HEK293 (cell line): ENCODE data around the gene PLCG1.

Source experiments
- CTCF ChIA-PET: fragments of 350-600 bp; formaldehyde crosslinking; extraction: SDS; loops from one replicate; lab custom pipeline; 2021; ENCODE audit warnings: antibody characterized with exemption; lab: Yijun Ruan, JAX
- POLR2A ChIA-PET: fragments of 300-600 bp; formaldehyde crosslinking; extraction: SDS; loops from one replicate; lab custom pipeline; 2020; ENCODE audit warnings: antibody characterized with exemption, inconsistent platforms; lab: Yijun Ruan, JAX
- H3K27ac ChIP-seq: fragments of 200-500 bp; sonication (Bioruptor generic); 2 replicates; pipeline ENCODE4 v1.5.1; 2014; ENCODE audit warnings: low read depth, low read length, control low read depth, inconsistent platforms; ENCODE audit errors: extremely low read depth
- H3K36me3 ChIP-seq, 2 experiments: fragments of 200-500 bp in 1 of 2; sonication (Bioruptor generic) in 1 of 2; 1 replicate in 1 of 2; 2 replicates in 1 of 2; pipeline ENCODE4 v1.5.1; 2014 to 2017; ENCODE audit warnings: inconsistent platforms in 2 of 2, low read length in 2 of 2; ENCODE audit not compliant: control insufficient read depth in 2 of 2, insufficient read depth in 1 of 2
- H3K4me1 ChIP-seq: fragments of 200-500 bp; sonication (Bioruptor generic); 2 replicates; pipeline ENCODE4 v1.5.1; 2014; ENCODE audit warnings: mild to moderate bottlenecking, low read length, inconsistent platforms; ENCODE audit not compliant: control insufficient read depth, insufficient read depth
- H3K4me3 ChIP-seq: 2 replicates; pipeline ENCODE4 v1.5.1; 2011; ENCODE audit warnings: low read depth, mild to moderate bottlenecking, control low read depth, low read length, moderate library complexity
- H3K9me3 ChIP-seq: fragments of 200-500 bp; sonication (Bioruptor generic); 2 replicates; pipeline ENCODE4 v1.5.1; 2014; ENCODE audit warnings: low read depth, low read length, inconsistent platforms; ENCODE audit not compliant: control insufficient read depth, insufficient read depth
- GLI4 ChIP-seq: fragments of 450-650 bp; formaldehyde crosslinking; IDR thresholded peaks from 2 replicates; pipeline ENCODE4 v1.5.1; 2016; ENCODE audit warnings: missing biosample characterization, missing genetic modification characterization
- KLF8 ChIP-seq: fragments of 450-650 bp; formaldehyde crosslinking; IDR thresholded peaks from 2 replicates; pipeline ENCODE4 v1.5.1; 2016; ENCODE audit warnings: missing biosample characterization, missing genetic modification characterization
- OSR2 ChIP-seq: fragments of 450-650 bp; formaldehyde crosslinking; IDR thresholded peaks from 2 replicates; pipeline ENCODE4 v1.5.1; 2016; ENCODE audit warnings: missing biosample characterization, missing genetic modification characterization
- ZNF112 ChIP-seq: fragments of 450-650 bp; formaldehyde crosslinking; IDR thresholded peaks from 2 replicates; pipeline ENCODE4 v1.5.0; 2017; ENCODE audit warnings: missing biosample characterization, missing genetic modification characterization
- ZNF184 ChIP-seq: fragments of 450-650 bp; IDR thresholded peaks from 2 replicates; pipeline ENCODE4 v1.5.1; 2018; ENCODE audit warnings: missing biosample characterization, mild to moderate bottlenecking, missing genetic modification characterization
- ZNF24 ChIP-seq: fragments of 450-650 bp; formaldehyde crosslinking; IDR thresholded peaks from 2 replicates; pipeline ENCODE4 v1.5.1; 2016; ENCODE audit warnings: missing biosample characterization, missing genetic modification characterization
- ZNF426 ChIP-seq: fragments of 450-650 bp; formaldehyde crosslinking; IDR thresholded peaks from 2 replicates; pipeline ENCODE4 v1.5.1; 2017; ENCODE audit warnings: missing biosample characterization, missing genetic modification characterization, mild to moderate bottlenecking, inconsistent platforms, moderate library complexity
- ZNF521 ChIP-seq: fragments of 450-650 bp; formaldehyde crosslinking; IDR thresholded peaks from 2 replicates; pipeline ENCODE4 v1.5.1; 2017; ENCODE audit warnings: missing biosample characterization, mild to moderate bottlenecking, missing genetic modification characterization
- ZNF529 ChIP-seq: fragments of 450-650 bp; formaldehyde crosslinking; IDR thresholded peaks from 2 replicates; pipeline ENCODE4 v1.5.1; 2017; ENCODE audit warnings: missing genetic modification characterization, missing biosample characterization; ENCODE audit not compliant: insufficient replicate concordance
- ZNF549 ChIP-seq: fragments of 450-650 bp; IDR thresholded peaks from 2 replicates; pipeline ENCODE4 v1.5.1; 2018; ENCODE audit warnings: missing biosample characterization, missing genetic modification characterization, mild to moderate bottlenecking, inconsistent platforms, moderate library complexity
- ZNF555 ChIP-seq: fragments of 450-650 bp; formaldehyde crosslinking; conservative IDR thresholded peaks from 2 replicates; pipeline ENCODE4 v1.5.1; 2017; ENCODE audit warnings: missing biosample characterization, mild to moderate bottlenecking, missing genetic modification characterization, inconsistent platforms
- ZNF558 ChIP-seq: fragments of 450-650 bp; formaldehyde crosslinking; IDR thresholded peaks from 2 replicates; pipeline ENCODE4 v1.5.1; 2016; ENCODE audit warnings: missing biosample characterization, missing genetic modification characterization
- ZNF596 ChIP-seq: fragments of 450-650 bp; IDR thresholded peaks from 2 replicates; pipeline ENCODE4 v1.5.0; 2018; ENCODE audit warnings: missing biosample characterization, mild to moderate bottlenecking, missing genetic modification characterization, moderate library complexity
- ZNF677 ChIP-seq: fragments of 450-650 bp; IDR thresholded peaks from 2 replicates; pipeline ENCODE4 v1.5.0; 2018; ENCODE audit warnings: missing biosample characterization, mild to moderate bottlenecking, missing genetic modification characterization, moderate library complexity
- ZNF830 ChIP-seq: fragments of 450-650 bp; IDR thresholded peaks from 2 replicates; pipeline ENCODE4 v1.5.0; 2018; ENCODE audit warnings: missing biosample characterization, missing genetic modification characterization, low read depth, mild to moderate bottlenecking, moderate library complexity
- ZNF843 ChIP-seq: fragments of 450-650 bp; formaldehyde crosslinking; IDR thresholded peaks from 2 replicates; pipeline ENCODE4 v1.5.1; 2016; ENCODE audit warnings: missing biosample characterization, missing genetic modification characterization
- TF ChIP-seq, protein P1 (sequence below): fragments of 450-650 bp; formaldehyde crosslinking; conservative IDR thresholded peaks from 2 replicates; pipeline ENCODE4 v1.5.1; 2016; ENCODE audit warnings: low read depth, missing biosample characterization, missing genetic modification characterization
- TF ChIP-seq, protein P2 (sequence below): fragments of 450-650 bp; formaldehyde crosslinking; IDR thresholded peaks from 2 replicates; pipeline ENCODE4 v1.5.1; 2016; ENCODE audit warnings: missing biosample characterization, missing genetic modification characterization
- TF ChIP-seq, protein P3 (sequence below): fragments of 450-650 bp; IDR thresholded peaks from 2 replicates; pipeline ENCODE4 v1.5.1; 2018; ENCODE audit warnings: missing biosample characterization, mild to moderate bottlenecking, missing genetic modification characterization
- TF ChIP-seq, protein P4 (sequence below): fragments of 450-650 bp; formaldehyde crosslinking; IDR thresholded peaks from 2 replicates; pipeline ENCODE4 v1.5.1; 2016; ENCODE audit warnings: missing biosample characterization, missing genetic modification characterization

The PLCG1 gene

GRCh38 chr20:41110930-41111577 lies 26.3 kb upstream of the PLCG1 start (continued):
- TF ChIP-seq ZNF558 (tag by site-specific recombination): no peak

DNA sequence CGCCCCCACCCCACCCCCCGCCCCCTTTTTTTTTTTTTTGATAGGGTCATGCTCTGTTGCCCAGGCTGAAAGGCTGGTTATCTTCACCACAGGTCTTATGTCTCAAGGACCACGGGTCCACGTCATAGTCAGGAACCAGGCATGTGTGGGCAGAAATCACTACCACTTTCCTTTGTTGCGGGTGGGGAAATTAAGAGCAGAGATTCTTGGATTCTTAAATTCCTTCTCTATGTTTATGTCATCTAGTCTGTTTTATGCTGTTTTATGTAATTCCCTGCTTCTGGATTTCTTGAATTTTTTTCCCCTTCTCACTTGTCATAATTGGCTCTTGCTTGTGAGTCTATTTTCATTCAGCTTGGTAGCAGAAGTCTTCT lies 25.8 kb upstream of the PLCG1 start:
- TF ChIP-seq KLF8 (tag by site-specific recombination): no peak
- TF ChIP-seq ZNF549 (tag by site-specific recombination): no peak
- TF ChIP-seq, protein P1, sequence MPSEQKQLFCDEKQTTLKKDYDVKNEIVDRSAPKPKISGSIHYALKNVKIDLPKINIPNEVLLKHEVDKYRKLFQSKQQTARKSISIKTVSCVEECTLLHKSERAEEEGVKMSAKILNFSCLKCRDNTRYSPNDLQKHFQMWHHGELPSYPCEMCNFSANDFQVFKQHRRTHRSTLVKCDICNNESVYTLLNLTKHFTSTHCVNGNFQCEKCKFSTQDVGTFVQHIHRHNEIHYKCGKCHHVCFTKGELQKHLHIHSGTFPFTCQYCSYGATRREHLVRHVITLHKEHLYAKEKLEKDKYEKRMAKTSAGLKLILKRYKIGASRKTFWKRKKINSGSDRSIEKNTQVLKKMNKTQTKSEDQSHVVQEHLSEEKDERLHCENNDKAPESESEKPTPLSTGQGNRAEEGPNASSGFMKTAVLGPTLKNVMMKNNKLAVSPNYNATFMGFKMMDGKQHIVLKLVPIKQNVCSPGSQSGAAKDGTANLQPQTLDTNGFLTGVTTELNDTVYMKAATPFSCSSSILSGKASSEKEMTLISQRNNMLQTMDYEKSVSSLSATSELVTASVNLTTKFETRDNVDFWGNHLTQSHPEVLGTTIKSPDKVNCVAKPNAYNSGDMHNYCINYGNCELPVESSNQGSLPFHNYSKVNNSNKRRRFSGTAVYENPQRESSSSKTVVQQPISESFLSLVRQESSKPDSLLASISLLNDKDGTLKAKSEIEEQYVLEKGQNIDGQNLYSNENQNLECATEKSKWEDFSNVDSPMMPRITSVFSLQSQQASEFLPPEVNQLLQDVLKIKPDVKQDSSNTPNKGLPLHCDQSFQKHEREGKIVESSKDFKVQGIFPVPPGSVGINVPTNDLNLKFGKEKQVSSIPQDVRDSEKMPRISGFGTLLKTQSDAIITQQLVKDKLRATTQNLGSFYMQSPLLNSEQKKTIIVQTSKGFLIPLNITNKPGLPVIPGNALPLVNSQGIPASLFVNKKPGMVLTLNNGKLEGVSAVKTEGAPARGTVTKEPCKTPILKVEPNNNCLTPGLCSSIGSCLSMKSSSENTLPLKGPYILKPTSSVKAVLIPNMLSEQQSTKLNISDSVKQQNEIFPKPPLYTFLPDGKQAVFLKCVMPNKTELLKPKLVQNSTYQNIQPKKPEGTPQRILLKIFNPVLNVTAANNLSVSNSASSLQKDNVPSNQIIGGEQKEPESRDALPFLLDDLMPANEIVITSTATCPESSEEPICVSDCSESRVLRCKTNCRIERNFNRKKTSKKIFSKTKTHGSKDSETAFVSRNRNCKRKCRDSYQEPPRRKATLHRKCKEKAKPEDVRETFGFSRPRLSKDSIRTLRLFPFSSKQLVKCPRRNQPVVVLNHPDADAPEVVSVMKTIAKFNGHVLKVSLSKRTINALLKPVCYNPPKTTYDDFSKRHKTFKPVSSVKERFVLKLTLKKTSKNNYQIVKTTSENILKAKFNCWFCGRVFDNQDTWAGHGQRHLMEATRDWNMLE: no peak
- TF ChIP-seq ZNF529 (tag by site-specific recombination): no peak
- TF ChIP-seq ZNF112: no peak
- no peak for TF ChIP-seq ZNF596 (tag by site-specific recombination)
- TF ChIP-seq, protein P2, sequence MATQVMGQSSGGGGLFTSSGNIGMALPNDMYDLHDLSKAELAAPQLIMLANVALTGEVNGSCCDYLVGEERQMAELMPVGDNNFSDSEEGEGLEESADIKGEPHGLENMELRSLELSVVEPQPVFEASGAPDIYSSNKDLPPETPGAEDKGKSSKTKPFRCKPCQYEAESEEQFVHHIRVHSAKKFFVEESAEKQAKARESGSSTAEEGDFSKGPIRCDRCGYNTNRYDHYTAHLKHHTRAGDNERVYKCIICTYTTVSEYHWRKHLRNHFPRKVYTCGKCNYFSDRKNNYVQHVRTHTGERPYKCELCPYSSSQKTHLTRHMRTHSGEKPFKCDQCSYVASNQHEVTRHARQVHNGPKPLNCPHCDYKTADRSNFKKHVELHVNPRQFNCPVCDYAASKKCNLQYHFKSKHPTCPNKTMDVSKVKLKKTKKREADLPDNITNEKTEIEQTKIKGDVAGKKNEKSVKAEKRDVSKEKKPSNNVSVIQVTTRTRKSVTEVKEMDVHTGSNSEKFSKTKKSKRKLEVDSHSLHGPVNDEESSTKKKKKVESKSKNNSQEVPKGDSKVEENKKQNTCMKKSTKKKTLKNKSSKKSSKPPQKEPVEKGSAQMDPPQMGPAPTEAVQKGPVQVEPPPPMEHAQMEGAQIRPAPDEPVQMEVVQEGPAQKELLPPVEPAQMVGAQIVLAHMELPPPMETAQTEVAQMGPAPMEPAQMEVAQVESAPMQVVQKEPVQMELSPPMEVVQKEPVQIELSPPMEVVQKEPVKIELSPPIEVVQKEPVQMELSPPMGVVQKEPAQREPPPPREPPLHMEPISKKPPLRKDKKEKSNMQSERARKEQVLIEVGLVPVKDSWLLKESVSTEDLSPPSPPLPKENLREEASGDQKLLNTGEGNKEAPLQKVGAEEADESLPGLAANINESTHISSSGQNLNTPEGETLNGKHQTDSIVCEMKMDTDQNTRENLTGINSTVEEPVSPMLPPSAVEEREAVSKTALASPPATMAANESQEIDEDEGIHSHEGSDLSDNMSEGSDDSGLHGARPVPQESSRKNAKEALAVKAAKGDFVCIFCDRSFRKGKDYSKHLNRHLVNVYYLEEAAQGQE: no peak
- no peak for TF ChIP-seq ZNF24 (tag by site-specific recombination)
- TF ChIP-seq ZNF677 (tag by site-specific recombination): no peak
- TF ChIP-seq, protein P3, sequence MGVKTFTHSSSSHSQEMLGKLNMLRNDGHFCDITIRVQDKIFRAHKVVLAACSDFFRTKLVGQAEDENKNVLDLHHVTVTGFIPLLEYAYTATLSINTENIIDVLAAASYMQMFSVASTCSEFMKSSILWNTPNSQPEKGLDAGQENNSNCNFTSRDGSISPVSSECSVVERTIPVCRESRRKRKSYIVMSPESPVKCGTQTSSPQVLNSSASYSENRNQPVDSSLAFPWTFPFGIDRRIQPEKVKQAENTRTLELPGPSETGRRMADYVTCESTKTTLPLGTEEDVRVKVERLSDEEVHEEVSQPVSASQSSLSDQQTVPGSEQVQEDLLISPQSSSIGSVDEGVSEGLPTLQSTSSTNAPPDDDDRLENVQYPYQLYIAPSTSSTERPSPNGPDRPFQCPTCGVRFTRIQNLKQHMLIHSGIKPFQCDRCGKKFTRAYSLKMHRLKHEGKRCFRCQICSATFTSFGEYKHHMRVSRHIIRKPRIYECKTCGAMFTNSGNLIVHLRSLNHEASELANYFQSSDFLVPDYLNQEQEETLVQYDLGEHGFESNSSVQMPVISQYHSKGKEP: no peak
- TF ChIP-seq ZNF830 (tag by site-specific recombination): no peak
- TF ChIP-seq ZNF426: no peak
- no peak for TF ChIP-seq ZNF843 (tag by site-specific recombination)
- no peak for TF ChIP-seq ZNF184 (tag by site-specific recombination)
- no peak for TF ChIP-seq ZNF555
- TF ChIP-seq OSR2 (tag by site-specific recombination): no peak
- TF ChIP-seq ZNF521: no peak
- TF ChIP-seq, protein P4, sequence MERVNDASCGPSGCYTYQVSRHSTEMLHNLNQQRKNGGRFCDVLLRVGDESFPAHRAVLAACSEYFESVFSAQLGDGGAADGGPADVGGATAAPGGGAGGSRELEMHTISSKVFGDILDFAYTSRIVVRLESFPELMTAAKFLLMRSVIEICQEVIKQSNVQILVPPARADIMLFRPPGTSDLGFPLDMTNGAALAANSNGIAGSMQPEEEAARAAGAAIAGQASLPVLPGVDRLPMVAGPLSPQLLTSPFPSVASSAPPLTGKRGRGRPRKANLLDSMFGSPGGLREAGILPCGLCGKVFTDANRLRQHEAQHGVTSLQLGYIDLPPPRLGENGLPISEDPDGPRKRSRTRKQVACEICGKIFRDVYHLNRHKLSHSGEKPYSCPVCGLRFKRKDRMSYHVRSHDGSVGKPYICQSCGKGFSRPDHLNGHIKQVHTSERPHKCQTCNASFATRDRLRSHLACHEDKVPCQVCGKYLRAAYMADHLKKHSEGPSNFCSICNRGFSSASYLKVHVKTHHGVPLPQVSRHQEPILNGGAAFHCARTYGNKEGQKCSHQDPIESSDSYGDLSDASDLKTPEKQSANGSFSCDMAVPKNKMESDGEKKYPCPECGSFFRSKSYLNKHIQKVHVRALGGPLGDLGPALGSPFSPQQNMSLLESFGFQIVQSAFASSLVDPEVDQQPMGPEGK (tag by site-specific recombination): no peak
- TF ChIP-seq GLI4 (tag by site-specific recombination): no peak
- ChIA-PET POLR2A (no interaction called here), CTCF (interaction anchor here (0.6 kb wide), 1 partner anchor 24 kb away, joined by 4 read pairs; no protein-coding TSS in a partner anchor)
- H3K4me3 ChIP-seq: no peak overlapping the region
- no peak overlapping the region for H3K27ac ChIP-seq
- no peaks in the 10 kb centered on the region for H3K4me1 ChIP-seq
- H3K36me3 ChIP-seq: peaks cover 37 to 83% of the 10 kb centered on the region in 2 experiments
- no peaks in the 10 kb centered on the region for H3K9me3 ChIP-seq
